NB4 (cell line): ENCODE measurements around the gene LAMA4.

Experiments used
- CTCF ChIP-seq: IDR thresholded peaks from one replicate; pipeline ENCODE4 v1.5.1; 2012; ENCODE audit warnings: low read depth, low read length
- MAX ChIP-seq: IDR thresholded peaks from 2 replicates; pipeline ENCODE4 v1.6.1; 2011; ENCODE audit warnings: low read depth, low read length
- POLR2A ChIP-seq: IDR thresholded peaks from 2 replicates; pipeline ENCODE4 v1.6.1; 2011; ENCODE audit warnings: mild to moderate bottlenecking; ENCODE audit not compliant: insufficient read length; ENCODE audit errors: extremely low read depth

GRCh38 chr6:112100561-112100960 lies 153.8 kb downstream of the LAMA4 start:
- TF ChIP-seq CTCF = no peak
- no peak for TF ChIP-seq MAX
- no peak for TF ChIP-seq POLR2A
